ENCODE results near the gene DYNLRB2.

The DYNLRB2 gene

GRCh38 chr16:80599466-80599865, 58.7 kb downstream of the DYNLRB2 start:
- DNase-seq (ENCODE audit: low read depth) = no peak

Measured in T follicular helper cell (primary cell).